Sciatic nerve (tissue), 2 donors: ENCODE measurements around the gene DLG4. TPM values are rescaled to one million over a fixed set of nuclear protein-coding genes. Genes with fewer than 3 reads are reported as not detected.
A peak's percentile ranks its signal among the peaks of the same experiment; 100 is the strongest.

ENCODE experiments used
- ATAC-seq: fragments of 200-7000 bp; cut with Tn5 transposase; one replicate; pipeline ENCODE4 v1.9.1; 2020; ENCODE audit warnings: mild to moderate bottlenecking, moderate library complexity
- DNase-seq: peaks from one replicate; pipeline ENCODE4 v3.0.0-alpha.2; 2020; ENCODE audit warnings: low spot score
- intact Hi-C: fragments of 100-400 bp; cut with DNase I; formaldehyde crosslinking; loops from one replicate; pipeline ENCODE4 v1.14.2; 2022
- total RNA-seq: library from RNA; stranded (reverse); fragmentation: NEBNext Ultra II Directional; extraction: Animal tissue kit (Norgen Biotek cat#: 25700); gene quantifications from one replicate; pipeline ENCODE4 v1.2.1, GENCODE V29; 2021
- donor health status: DM: no; HTN: no; CAD: no.
- donor health status: DM: no; HTN: no; CAD: no.

DLG4 gene
- total RNA-seq, 1 donor from 2014 or later, result 32.2 TPM

GRCh38 chr17:7235693-7236665, 16.3 kb upstream of the DLG4 start:
- DNase-seq, result no peak
- ATAC-seq, result no peak
- intact Hi-C loops, result no loop called here

- ATAC-seq (peak; percentile 67), DNase-seq (peak; percentile 99)
- intact Hi-C loops, result no loop called here
Observed at GRCh38 chr17:7234083-7234951, 14.7 kb upstream of the DLG4 start, which contains the start of gene DVL2. DVL2 (minus strand) TSS chr17:7234517; CDS start chr17:7234262, 255 bp downstream.

DNA sequence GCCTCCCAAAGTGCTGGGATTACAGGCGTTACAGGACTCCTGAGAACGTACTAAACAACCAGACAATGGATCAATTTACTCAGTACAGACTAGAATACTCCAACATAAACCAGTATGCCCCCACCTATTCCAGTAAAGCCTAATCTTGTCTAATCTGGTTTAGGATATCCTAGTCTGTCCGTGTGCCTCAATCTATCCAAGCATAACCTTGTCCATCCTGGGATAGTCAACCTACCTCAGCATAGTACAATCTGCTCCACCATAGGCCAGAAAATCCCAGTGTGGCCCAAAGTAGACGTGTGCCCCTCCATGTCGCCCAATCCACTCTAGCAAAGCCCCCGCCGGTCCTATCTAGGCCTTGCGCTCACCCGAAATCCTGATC, 14.1 kb upstream of the DLG4 start:
- DNase-seq (no peak), ATAC-seq (no peak)
- intact Hi-C loops, result no loop called here

- DNase-seq (no peak), ATAC-seq (no peak)
- intact Hi-C loops, result no loop called here
Observed at GRCh38 chr17:7232114-7232513, 12.5 kb upstream of the DLG4 start.

- DNase-seq, result no peak
- intact Hi-C loops, result no loop called here
- ATAC-seq, result no peak
Observed at GRCh38 chr17:7229504-7229903, 9.9 kb upstream of the DLG4 start.

GRCh38 chr17:7228920-7229319, 9.3 kb upstream of the DLG4 start:
- no peak for DNase-seq
- no peak for ATAC-seq
- intact Hi-C loops, result no loop called here

- intact Hi-C loops, result no loop called here
- ATAC-seq, result no peak
Observed at GRCh38 chr17:7226721-7227710, 7.4 kb upstream of the DLG4 start.

DNA sequence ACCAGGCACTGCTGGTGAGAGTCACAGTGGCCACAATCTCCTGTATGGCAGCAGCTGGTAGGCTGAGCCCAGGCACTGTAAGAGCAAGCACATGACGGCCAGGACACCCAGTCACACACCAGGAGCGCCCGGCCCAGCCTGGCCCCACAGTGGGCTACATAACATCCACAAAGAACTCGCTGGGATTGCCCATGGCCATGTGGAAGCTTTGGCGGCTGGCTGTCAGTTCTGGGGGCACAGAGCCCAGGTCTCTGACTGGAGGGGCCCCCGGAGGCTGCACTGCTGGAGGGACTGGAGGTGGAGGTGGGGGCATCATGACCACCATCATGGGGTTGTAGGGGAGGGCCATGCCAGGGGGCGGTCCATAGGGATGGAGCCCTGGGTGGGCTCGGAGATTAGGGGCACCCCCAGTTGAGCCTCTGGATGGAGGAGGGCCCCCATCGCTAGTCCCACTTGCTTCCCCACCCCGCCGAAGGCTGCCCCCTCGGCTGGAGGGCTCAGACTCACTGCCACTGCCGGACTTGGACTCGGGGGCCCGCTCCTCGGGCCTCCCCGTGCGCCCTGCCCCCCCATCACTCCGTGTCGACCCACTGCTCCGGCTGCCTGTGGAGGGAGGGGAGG, 6.2 kb upstream of the DLG4 start:
- no peak for ATAC-seq
- intact Hi-C loops, result no loop called here
- no peak for DNase-seq

More at GRCh38 chr17:7226721-7227710, 7.4 kb upstream of the DLG4 start:
- DNase-seq, result no peak

DNA sequence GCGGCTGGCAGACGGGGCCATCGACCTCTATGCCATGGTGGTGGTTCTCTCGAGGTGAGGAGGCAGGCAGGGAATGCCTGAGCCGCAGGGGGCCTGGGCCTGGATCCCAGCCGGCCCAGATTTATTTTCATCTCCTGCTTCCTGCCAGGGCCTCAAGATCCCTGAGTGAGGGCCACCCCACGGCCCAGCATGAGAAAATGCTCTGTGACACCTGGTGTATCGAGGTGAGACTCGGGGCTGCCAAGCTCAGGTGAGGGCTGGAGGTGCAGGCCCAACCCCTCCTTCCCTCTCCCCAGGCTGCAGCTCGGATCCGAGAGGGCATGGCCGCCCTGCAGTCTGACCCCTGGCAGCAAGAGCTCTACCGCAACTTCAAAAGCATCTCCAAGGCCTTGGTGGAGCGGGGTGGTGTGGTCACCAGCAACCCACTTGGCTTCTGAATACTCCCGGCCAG, 5.0 kb upstream of the DLG4 start:
- ATAC-seq (no peak), DNase-seq (no peak)
- intact Hi-C loops, result no loop called here

GRCh38 chr17:7224110-7224509, 4.5 kb upstream of the DLG4 start:
- ATAC-seq (no peak), DNase-seq (no peak)
- intact Hi-C loops, result no loop called here

DNA sequence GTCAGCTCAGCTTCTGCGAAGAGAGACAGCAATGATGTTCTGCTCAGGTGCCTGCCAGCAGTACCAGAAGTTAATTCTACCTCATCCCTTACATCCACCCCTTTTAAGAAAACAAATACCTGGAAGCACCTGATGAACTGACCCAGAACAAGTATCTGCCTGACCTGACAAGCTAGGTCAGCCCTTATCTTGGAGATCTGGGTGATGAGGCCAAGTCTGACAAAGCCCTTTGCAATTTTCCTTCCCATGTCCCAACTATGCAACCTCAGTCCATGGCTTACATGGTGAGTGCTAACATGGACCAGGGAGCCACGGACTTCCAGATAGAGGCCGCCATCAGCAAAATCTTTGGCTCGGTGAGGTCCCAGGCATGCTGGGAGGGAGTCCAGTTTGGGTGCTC, 3.7 kb upstream of the DLG4 start:
- intact Hi-C loops, result no loop called here
- no peak for DNase-seq

DNA sequence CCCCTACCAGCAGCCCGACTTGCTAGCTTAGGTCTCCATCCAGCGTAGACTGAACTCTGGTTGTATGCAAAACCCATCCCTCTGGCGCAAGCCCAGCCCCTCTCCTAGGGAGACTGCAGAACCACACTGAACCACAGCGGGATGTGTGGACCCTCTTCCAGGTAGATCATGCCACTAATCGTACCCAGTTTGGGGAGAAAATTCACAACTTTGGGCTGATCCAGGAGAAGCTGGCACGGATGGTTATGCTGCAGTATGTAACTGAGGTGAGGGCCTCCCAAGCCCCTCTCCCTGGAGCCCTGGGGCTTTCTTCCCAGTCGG, 3.3 kb upstream of the DLG4 start:
- ATAC-seq (no peak), DNase-seq (no peak)
- intact Hi-C loops, result no loop called here

More for the DNA sequence above, 3.7 kb upstream of the DLG4 start:
- no peak for ATAC-seq

DNA sequence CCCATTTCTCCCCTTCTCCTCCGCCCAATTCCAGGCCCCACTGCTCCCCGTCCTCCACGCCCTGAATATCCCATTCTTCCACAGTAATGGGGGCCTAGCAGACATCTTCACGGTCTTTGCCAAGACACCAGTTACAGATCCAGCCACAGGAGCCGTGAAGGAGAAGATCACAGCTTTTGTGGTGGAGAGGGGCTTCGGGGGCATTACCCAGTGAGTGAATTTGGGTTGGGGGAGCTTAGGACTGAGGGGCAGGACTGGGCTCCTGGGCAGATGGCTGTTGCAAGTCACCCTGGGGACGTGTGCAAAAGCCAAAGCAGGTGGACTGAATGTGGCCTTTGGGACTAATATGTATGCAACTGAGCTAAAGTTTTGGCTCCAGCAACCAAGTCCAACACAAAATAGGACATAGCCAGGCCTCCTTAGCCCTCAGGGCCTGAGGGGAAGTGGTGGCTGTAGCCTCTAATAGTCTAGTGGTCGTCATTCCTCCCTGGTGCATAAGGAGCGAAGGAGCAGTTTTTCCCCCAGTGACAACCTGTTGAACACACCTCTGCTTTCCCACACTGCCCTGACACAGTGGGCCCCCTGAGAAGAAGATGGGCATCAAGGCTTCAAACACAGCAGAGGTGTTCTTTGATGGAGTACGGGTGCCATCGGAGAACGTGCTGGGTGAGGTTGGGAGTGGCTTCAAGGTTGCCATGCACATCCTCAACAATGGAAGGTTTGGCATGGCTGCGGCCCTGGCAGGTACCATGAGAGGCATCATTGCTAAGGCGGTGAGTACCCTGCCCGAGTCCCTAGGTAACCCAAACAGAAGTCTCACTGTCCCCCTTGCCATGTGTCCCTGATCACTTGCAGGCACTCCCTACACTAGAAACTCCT, 2.7 kb upstream of the DLG4 start:
- ATAC-seq (no peak), DNase-seq (no peak)
- intact Hi-C loops, result no loop called here

DNA sequence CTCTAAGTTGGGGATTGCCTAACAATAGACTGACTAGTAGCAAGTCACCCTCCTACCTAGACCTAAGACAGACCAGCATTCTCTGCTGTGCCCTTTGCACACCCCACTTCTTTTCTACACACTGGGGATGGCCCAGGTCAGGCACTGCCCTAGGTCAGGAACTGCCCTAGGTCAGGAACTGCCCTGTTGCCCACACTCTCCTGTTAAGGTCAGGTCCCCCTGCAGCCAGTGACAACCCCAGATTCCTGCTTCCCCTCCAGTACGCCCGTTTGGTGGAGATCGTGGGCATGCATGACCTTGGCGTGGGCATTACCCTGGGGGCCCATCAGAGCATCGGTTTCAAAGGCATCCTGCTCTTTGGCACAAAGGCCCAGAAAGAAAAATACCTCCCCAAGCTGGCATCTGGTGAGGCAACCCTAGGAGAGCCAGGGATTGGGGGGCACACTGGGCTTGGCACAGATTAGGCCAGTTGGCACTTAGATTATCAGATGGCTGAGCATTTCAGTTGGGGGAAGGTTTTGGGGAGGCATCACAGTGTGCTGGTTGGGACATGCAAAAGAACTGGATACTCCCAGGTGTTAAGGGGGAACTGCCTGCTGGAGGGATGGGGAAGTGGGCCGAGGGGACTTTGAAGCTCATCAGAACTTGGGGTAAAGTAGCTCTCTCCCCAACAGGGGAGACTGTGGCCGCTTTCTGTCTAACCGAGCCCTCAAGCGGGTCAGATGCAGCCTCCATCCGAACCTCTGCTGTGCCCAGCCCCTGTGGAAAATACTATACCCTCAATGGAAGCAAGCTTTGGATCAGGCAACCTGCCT, 1.8 kb upstream of the DLG4 start:
- ATAC-seq (no peak), DNase-seq (no peak)
- intact Hi-C loops, result no loop called here

- peak; percentile 6 for ATAC-seq
- DNase-seq, result no peak
- intact Hi-C loops, result no loop called here
Observed at GRCh38 chr17:7220593-7221277, 1.1 kb upstream of the DLG4 start.

DNA sequence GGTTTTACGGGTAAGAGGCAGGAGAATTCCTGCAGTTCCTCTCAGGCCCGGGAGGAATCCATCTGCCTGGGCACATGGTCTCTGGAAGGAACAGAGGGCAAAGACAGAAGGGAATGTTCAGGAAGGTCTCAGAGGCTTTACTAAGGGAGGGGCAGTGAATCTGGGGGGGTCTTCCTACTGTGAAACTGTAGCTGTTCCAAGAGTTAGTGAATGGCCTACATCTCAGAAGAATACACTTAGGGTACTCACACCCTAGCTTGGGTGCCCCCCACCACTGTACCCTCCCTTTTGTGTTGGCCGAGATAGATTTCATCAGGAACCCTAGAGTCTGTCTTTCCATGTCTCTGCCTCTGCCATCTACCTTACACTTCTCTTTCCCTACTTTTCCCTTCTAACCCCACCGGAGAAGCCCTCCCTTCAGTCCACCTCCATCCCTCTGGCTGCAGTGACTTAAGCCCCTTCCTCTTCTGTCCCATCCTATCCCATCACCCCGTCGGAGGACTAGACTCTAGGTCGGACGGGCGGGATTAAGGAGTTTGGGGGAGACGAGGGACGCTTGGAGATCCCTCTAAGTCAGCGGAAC, 316 bp downstream of the DLG4 start:
- no peak for ATAC-seq
- no peak for DNase-seq
- intact Hi-C loops, result no loop called here
